Lower leg skin (tissue), 3 donors: Measurements from ENCODE around the gene PAK4.

Experiments
- CTCF ChIP-seq, 3 donors: fragments of 450-650 bp; IDR thresholded peaks; one replicate each; pipeline ENCODE4 v1.5.1; 2016; ENCODE audit warnings: antibody characterized with exemption in 3 of 3, mild to moderate bottlenecking in 3 of 3, moderate library complexity in 2 of 3
- POLR2A ChIP-seq, 2 donors: fragments of 450-650 bp; IDR thresholded peaks; one replicate each; pipeline ENCODE4 v1.6.1; 2016 to 2017; ENCODE audit warnings: antibody characterized with exemption in 2 of 2, mild to moderate bottlenecking in 1 of 2, moderate library complexity in 1 of 2

GRCh38 chr19:39141929-39142328, 16.3 kb downstream of the PAK4 start:
- TF ChIP-seq CTCF (IDR thresholded peaks at IDR 0.05): no peak
- TF ChIP-seq POLR2A (IDR thresholded peaks at IDR 0.05): no peak
